H1 (cell line): ENCODE measurements around the gene MTHFS.
"Not testable (repeated sequence)": the region's sequence is repeated elsewhere in the genome, so short reads cannot be mapped to it uniquely, and the experiment has no call there.

Experiments used
- POLR2A ChIP-seq, 2 experiments: IDR thresholded peaks; 1 replicate in 1 of 2; 2 replicates in 1 of 2; pipeline ENCODE4 v1.6.1; 2011; ENCODE audit warnings: low read depth in 2 of 2, low read length in 2 of 2, mild to moderate bottlenecking in 2 of 2; ENCODE audit errors: control extremely low read depth in 1 of 2
- TAF1 ChIP-seq: IDR thresholded peaks from 2 replicates; pipeline ENCODE4 v1.6.1; 2011; ENCODE audit warnings: mild to moderate bottlenecking, low read depth, low read length

DNA sequence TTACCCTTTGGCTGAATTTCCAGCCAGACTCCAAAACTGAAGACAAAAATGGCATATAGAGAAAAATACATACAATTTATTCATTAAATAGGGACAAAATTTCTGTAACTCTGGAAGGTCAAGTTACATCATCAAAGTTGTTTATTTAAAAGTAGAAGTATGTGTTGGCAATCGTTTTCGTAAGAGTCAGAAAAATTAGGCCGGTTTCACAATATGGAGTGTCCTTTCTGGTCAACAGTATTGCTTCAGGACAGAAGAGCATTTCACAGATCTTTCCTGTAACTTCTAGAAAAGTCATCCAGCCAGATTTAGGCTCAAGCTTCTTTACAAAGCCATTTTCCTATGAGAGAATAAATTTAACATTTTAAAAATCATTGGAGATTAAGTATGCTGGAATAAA lies 2.0 kb upstream of the MTHFS start:
- TF ChIP-seq POLR2A (IDR thresholded peaks at IDR 0.05; ENCODE audit: control extremely low read depth in 1 of 2, low read depth in 2 of 2, low read length in 2 of 2); TAF1: not testable (repeated sequence)
